ENCODE results near the gene AMPD3.

Gene AMPD3

GRCh38 chr11:10505278-10506007 lies 50.4 kb downstream of the AMPD3 start:
- DNase-seq = no peak

- no peak for DNase-seq
Measured at GRCh38 chr11:10506008-10506370, 50.9 kb downstream of the AMPD3 start.

GRCh38 chr11:10511181-10511621 lies 56.1 kb downstream of the AMPD3 start:
- DNase-seq = no peak

GRCh38 chr11:10514202-10514601 lies 59.1 kb downstream of the AMPD3 start:
- no peak for DNase-seq

- DNase-seq = no peak
Measured at GRCh38 chr11:10514709-10515108, 59.6 kb downstream of the AMPD3 start.

- no peak for DNase-seq
Measured at GRCh38 chr11:10515418-10515817, 60.4 kb downstream of the AMPD3 start.

GRCh38 chr11:10518123-10518522 lies 63.1 kb downstream of the AMPD3 start:
- no peak for DNase-seq

- no peak for DNase-seq
Measured at GRCh38 chr11:10518891-10519290, 63.8 kb downstream of the AMPD3 start.

GRCh38 chr11:10519630-10520029 lies 64.6 kb downstream of the AMPD3 start:
- no peak for DNase-seq

GRCh38 chr11:10520562-10520961 lies 65.5 kb downstream of the AMPD3 start:
- DNase-seq = no peak

GRCh38 chr11:10522276-10522675 lies 67.2 kb downstream of the AMPD3 start:
- DNase-seq = no peak

GRCh38 chr11:10522921-10523320 lies 67.9 kb downstream of the AMPD3 start:
- DNase-seq = no peak

- no peak for DNase-seq
Measured at GRCh38 chr11:10524471-10524870, 69.4 kb downstream of the AMPD3 start.

GRCh38 chr11:10526974-10527918 lies 72.2 kb downstream of the AMPD3 start:
- DNase-seq = no peak

- no peak for DNase-seq
Measured at GRCh38 chr11:10528121-10528520, 73.1 kb downstream of the AMPD3 start.

- no peak for DNase-seq
Measured at GRCh38 chr11:10529279-10529678, 74.2 kb downstream of the AMPD3 start.

GRCh38 chr11:10532526-10532925 lies 77.5 kb downstream of the AMPD3 start:
- no peak for DNase-seq

GRCh38 chr11:10533323-10533722 lies 78.3 kb downstream of the AMPD3 start:
- DNase-seq = no peak

GRCh38 chr11:10534316-10534715 lies 79.3 kb downstream of the AMPD3 start:
- DNase-seq = no peak

- DNase-seq = no peak
Measured at GRCh38 chr11:10537600-10537999, 82.5 kb downstream of the AMPD3 start.

- DNase-seq = no peak
Measured at GRCh38 chr11:10538924-10539323, 83.9 kb downstream of the AMPD3 start.

GRCh38 chr11:10539339-10539738 lies 84.3 kb downstream of the AMPD3 start:
- no peak for DNase-seq

GRCh38 chr11:10540546-10540914 lies 85.5 kb downstream of the AMPD3 start:
- DNase-seq = no peak

- peak; percentile 92 for DNase-seq
Measured at GRCh38 chr11:10540915-10541560, 86.0 kb downstream of the AMPD3 start, which contains the start of gene RNF141. TSS of gene RNF141 (minus strand) at chr11:10541187. CDS start at chr11:10534158, 7,029 bp downstream.
